Peyer's patch (tissue), 4 donors: ENCODE measurements around the gene MEGF6.

Source experiments
- POLR2A ChIP-seq, 2 donors: fragments of 450-650 bp; IDR thresholded peaks; one replicate each; pipeline ENCODE4 v1.5.1; 2017; ENCODE audit warnings: antibody characterized with exemption in 2 of 2, mild to moderate bottlenecking in 2 of 2, moderate library complexity in 2 of 2
- TF ChIP-seq, protein P1 (sequence below), 6 experiments: fragments of 450-650 bp in 4 of 6; fragments of 200-600 bp in 2 of 6; sonication (generic) in 1 of 6; IDR thresholded peaks; one replicate each; pipeline ENCODE4 v1.5.1; 2017 to 2019; ENCODE audit warnings: antibody characterized with exemption in 6 of 6, mild to moderate bottlenecking in 3 of 6, moderate library complexity in 1 of 6

DNA sequence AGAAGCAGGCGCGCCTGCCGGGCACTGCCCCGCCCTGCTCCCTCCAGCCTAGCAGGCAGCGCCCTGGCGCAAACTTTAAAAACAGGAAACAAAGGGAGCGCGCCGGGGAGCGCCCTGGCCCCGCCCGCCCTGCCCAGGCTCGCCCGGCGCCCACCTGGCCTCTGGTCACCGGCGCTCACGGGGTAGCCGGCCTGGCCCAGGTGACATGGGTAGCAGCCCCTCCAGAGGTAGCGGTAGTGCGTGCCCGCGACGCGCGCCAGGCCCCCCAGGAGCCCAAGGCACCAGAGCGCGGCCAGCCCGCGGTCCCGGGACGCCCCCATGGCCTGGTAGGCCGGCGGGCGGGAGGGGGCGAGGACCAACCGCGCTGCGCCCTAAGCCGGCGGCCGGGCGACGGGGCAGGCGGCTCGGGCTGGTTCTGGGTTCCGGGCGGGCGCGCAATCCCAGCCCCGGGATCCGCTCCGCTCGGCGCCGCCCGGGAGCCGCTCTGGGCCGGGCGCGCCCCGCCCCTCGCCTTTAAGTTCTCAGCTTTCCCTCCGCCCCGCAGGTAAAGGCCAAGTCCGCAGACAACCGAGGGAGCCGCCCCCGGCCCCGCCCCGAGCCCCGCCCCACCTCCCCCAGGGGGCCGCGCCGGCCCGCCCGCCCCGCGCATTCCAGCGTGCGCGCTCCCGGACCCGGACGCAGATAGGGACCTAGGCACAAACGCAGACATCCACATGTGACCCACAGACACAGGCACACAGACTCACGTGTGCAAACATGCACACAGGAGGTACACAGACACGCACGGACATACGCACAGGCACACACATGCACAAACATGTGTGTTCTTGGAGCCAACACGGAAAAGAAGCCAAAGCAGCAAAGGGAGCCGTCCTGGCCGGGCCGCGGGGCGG is 80.1 kb downstream of the MEGF6 start:
- TF ChIP-seq, protein P1, sequence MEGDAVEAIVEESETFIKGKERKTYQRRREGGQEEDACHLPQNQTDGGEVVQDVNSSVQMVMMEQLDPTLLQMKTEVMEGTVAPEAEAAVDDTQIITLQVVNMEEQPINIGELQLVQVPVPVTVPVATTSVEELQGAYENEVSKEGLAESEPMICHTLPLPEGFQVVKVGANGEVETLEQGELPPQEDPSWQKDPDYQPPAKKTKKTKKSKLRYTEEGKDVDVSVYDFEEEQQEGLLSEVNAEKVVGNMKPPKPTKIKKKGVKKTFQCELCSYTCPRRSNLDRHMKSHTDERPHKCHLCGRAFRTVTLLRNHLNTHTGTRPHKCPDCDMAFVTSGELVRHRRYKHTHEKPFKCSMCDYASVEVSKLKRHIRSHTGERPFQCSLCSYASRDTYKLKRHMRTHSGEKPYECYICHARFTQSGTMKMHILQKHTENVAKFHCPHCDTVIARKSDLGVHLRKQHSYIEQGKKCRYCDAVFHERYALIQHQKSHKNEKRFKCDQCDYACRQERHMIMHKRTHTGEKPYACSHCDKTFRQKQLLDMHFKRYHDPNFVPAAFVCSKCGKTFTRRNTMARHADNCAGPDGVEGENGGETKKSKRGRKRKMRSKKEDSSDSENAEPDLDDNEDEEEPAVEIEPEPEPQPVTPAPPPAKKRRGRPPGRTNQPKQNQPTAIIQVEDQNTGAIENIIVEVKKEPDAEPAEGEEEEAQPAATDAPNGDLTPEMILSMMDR (IDR thresholded peaks at IDR 0.05) = no peak
- peak in 1 of 2 donors; percentile 63 for TF ChIP-seq POLR2A (IDR thresholded peaks at IDR 0.05)
